Measurements from ENCODE around the gene C5AR2.
"Not testable (repeated sequence)": the region's sequence is repeated elsewhere in the genome, so short reads cannot be mapped to it uniquely, and the experiment has no call there.

C5AR2 gene

DNA sequence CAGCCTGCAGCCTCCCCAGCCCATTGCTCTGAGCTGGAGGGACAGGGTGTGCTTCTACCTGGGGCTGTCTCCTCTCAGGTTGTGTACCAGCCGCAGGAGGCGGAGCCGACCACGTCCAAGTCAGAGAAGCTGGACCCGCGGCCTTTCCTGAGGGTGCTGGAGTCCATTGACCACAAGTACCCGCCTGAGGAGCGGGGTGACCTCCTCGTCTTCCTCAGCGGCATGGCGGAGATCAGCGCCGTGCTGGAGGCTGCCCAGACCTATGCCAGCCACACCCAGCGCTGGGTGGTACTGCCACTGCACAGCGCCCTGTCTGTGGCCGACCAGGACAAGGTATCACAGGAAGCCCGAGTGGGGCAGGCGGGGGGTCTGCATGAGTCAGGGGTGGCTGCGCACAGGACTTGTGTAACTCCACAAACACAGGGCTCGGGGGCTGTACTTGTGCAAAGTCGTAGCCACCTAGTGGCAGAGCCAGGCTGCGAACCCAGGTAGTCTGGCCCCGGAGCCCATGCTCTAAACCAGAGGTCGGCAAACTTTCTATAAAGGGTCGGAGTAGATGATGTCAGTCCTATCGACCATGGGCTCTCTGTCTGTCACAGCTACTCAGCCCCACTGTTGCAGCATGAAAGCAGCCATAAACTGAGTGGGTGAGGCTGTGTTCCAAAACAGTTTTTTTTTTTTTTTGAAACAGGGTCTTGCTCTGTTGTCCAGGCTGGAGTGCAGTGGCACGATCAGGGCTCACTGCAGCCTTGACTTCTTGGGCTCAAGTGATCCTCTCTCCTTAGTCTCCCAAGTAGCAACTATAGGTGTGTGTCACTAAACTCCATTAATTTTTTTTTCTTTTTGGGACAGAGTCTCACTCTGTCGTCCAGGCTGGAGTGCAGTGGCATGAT lies 26.1 kb downstream of the C5AR2 start:
- TF ChIP-seq, protein P1, sequence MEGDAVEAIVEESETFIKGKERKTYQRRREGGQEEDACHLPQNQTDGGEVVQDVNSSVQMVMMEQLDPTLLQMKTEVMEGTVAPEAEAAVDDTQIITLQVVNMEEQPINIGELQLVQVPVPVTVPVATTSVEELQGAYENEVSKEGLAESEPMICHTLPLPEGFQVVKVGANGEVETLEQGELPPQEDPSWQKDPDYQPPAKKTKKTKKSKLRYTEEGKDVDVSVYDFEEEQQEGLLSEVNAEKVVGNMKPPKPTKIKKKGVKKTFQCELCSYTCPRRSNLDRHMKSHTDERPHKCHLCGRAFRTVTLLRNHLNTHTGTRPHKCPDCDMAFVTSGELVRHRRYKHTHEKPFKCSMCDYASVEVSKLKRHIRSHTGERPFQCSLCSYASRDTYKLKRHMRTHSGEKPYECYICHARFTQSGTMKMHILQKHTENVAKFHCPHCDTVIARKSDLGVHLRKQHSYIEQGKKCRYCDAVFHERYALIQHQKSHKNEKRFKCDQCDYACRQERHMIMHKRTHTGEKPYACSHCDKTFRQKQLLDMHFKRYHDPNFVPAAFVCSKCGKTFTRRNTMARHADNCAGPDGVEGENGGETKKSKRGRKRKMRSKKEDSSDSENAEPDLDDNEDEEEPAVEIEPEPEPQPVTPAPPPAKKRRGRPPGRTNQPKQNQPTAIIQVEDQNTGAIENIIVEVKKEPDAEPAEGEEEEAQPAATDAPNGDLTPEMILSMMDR (IDR thresholded peaks at IDR 0.05; ENCODE audit: borderline replicate concordance, control extremely low read depth, extremely low read depth, insufficient read depth, missing control alignments): no peak
- in situ Hi-C loops (cut with MboI; ENCODE audit: low sequenced_read_pairs, unreplicated experiment): no loop called here
- no peak for DNase-seq (ENCODE audit: low spot score)

DNA sequence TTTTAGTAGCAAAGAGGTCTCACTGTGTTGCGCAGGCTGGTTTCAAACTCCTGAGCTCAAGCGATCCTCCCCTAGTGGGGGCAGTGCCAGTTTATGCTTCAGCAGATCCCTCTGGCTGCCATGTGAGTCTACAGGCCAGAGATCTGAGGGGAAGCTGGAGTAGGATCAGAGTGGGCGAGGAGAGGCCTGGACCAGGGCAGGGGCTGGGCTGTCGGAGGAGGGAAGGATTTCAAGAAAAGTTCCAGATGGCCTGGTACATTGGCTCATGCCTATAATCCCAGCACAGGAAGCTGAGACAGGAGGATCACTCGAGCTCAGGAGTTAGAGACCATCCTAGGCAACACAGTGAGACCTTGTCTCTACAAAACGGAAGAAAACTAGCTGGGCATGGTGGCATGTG lies 27.0 kb downstream of the C5AR2 start:
- no peak for DNase-seq (ENCODE audit: low spot score)
- TF ChIP-seq, protein P1 (IDR thresholded peaks at IDR 0.05; ENCODE audit: borderline replicate concordance, control extremely low read depth, extremely low read depth, insufficient read depth, missing control alignments): no peak
- in situ Hi-C loops (cut with MboI; ENCODE audit: low sequenced_read_pairs, unreplicated experiment): no loop called here

DNA sequence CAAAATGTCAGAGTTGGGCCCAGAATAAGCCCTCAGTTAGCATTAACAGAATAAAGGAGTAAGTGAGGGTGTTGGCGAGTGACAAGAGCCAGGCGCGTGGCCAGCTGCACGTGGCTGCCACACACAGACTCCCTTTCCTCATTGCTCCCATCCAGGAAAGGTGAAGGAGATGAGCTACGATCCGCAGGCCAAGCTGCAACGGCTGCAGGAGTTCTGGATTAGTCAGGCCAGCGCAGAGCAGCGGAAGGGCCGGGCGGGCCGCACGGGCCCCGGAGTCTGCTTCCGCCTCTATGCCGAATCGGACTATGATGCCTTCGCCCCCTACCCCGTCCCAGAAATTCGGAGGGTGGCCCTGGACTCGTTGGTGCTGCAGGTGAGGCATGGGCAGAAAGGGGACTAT lies 30.3 kb downstream of the C5AR2 start:
- in situ Hi-C loops (cut with MboI; ENCODE audit: low sequenced_read_pairs, unreplicated experiment): no loop called here
- no peak for DNase-seq (ENCODE audit: low spot score)
- TF ChIP-seq, protein P1 (IDR thresholded peaks at IDR 0.05; ENCODE audit: borderline replicate concordance, control extremely low read depth, extremely low read depth, insufficient read depth, missing control alignments): no peak

DNA sequence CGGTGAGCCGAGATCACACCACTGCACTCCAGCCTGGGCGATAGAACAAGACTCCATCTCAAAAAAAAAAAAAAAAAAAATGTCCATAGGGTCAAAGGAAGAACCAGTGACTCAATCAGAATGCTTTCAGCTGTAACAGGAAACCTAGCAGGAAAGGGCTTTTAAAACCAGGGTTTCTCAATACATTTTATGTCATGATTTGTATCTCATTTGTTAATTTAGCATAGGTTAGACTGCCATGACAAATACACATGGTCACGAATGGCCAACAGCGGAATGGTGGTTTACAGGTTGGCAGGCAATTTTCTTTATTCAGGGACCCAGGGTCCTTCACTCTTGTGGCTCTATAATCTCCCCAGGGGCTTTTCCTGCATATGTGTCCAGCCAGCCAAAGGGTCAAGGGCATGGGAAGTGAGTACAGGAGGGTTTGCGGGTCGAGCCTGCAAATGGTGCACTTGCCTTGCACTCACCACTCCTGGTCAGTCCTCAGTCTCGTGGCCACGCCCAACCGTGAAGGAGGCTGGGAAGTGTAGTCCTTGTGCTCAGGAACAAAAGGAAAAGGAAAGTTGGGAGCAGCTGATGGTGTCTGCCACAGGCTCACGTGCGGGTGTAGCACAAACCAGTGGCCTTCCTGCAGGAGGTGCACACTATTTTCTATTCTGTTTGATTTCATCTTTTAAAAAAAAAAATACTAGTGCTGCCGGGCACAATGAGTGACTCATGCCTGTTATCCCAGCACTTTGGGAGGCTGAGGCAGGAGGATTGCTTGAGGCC lies 32.0 kb downstream of the C5AR2 start:
- no peak for DNase-seq (ENCODE audit: low spot score)
- TF ChIP-seq, protein P1 (IDR thresholded peaks at IDR 0.05; ENCODE audit: borderline replicate concordance, control extremely low read depth, extremely low read depth, insufficient read depth, missing control alignments): no peak
- in situ Hi-C loops (cut with MboI; ENCODE audit: low sequenced_read_pairs, unreplicated experiment): no loop called here

DNA sequence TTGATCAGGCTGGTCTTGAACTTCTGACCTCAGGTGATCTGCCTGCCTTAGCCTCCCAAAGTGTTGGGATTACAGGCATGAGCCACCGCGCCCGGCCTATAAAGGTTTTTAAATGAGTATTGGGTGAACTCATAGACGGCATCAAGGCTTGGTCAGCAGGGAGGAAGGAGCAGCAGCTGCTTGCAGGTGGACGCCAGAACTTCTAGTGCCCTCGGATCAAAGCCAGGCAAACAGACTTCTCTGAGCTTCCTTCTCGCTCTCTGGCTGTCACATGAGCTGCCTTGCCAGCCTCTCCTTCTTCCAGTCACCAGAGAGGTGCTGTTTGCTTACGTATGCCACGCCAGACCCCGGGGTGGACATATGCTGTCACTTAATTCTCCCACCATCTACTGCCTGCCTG lies 33.5 kb downstream of the C5AR2 start:
- DNase-seq (ENCODE audit: low spot score); in situ Hi-C loops (cut with MboI; ENCODE audit: low sequenced_read_pairs, unreplicated experiment): not testable (repeated sequence)

DNA sequence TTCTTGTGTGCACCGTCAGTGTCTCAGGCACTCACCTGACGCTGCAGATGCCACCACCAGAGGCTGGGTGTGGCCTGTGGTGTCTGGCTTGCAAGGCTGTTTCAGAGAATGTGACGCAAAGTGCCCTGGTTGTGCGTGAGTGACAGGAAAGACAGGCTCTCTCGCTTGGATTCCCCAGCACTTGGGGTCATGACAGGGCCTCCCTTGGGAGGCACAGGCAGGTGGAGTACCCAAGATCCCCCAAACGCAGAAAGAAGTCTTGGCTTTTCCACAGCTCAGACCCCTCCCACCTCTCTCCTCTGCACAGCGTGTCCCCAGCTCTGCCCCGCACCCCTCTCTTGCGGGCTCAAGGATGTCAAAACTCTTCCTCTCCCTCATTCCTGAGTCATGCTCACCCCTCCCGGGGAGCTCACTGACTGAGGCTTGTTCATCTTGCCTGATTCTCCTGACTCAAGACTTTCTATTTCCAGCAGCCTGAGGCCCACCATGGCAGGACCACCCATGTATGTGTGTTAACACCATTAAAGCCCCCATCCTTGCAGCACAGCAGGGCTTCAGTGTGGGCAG lies 38.2 kb downstream of the C5AR2 start:
- DNase-seq (ENCODE audit: low spot score): no peak
- TF ChIP-seq, protein P1 (IDR thresholded peaks at IDR 0.05; ENCODE audit: borderline replicate concordance, control extremely low read depth, extremely low read depth, insufficient read depth, missing control alignments): no peak
- in situ Hi-C loops (cut with MboI; ENCODE audit: low sequenced_read_pairs, unreplicated experiment): no loop called here

Measured in GM13976 (cell line).